GOT3 (cell line): ENCODE data around the gene SLC4A7.
"Not testable (repeated sequence)": the region's sequence is repeated elsewhere in the genome, so short reads cannot be mapped to it uniquely, and the experiment has no call there.

Source experiments
- DNase-seq: peaks from one replicate; lab custom pipeline; 2025; ENCODE audit warnings: mixed read lengths; lab: John Stamatoyannopoulos, UW

Gene SLC4A7

DNA sequence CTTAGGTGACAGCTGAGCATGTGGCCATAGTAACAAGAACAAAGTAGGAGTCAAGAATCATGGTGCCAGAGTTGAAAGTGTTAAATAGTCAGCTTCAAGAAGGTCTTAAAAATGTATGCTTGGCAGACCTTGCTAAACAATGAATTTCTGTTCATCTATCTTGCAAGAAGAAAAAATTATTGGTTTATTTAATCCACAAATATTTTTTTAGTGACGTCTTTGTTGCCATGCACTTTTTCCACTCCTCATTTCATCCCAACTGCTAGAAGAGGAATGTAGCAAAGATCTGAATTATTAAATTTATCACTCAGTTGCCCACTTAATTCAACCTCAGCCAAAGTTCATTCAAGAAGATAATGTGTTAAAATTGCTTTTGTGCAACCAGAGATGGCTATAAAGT is 3.2 kb upstream of the SLC4A7 start:
- no peak for DNase-seq

DNA sequence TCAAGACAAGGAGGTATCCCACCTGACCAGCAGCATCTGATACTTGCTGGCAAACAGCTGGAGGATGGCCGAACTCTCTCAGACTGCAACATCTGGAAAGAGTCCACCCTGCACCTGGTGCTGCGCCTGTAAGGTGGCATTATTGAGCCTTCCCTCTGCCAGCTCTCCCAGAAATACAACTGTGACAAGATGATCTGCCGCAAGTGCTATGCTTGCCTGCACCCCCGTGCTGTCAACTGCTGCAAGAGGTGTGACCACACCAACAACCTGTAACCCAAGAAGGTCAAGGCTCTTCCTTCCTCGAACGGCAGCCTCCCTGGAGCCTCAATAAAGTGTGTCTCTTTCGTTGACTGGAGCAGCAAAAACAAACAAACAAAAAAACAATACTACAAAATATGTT is 2.2 kb upstream of the SLC4A7 start:
- DNase-seq, result no peak

DNA sequence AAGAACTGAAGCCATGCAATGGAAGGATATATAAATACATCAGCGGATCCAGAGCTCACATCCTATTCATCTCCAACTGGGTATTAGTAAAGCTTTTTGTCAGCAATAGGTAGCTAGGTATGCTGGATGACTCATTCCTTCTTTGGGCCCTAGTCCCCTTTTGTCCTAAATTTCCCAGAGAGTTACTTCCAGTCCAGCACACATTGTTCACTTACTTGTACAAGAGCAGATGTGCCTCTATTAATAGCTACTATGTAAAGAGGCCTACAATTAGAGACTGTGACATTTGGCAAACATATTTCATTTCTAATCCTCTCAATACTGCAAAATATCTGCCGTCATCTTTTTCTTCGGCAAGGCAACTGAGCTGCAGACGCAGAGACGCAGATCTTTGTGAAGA is 1.7 kb upstream of the SLC4A7 start:
- DNase-seq, result no peak

- DNase-seq, result no peak
Measured at GRCh38 chr3:27483117-27484014, 818 bp downstream of the SLC4A7 start.

DNA sequence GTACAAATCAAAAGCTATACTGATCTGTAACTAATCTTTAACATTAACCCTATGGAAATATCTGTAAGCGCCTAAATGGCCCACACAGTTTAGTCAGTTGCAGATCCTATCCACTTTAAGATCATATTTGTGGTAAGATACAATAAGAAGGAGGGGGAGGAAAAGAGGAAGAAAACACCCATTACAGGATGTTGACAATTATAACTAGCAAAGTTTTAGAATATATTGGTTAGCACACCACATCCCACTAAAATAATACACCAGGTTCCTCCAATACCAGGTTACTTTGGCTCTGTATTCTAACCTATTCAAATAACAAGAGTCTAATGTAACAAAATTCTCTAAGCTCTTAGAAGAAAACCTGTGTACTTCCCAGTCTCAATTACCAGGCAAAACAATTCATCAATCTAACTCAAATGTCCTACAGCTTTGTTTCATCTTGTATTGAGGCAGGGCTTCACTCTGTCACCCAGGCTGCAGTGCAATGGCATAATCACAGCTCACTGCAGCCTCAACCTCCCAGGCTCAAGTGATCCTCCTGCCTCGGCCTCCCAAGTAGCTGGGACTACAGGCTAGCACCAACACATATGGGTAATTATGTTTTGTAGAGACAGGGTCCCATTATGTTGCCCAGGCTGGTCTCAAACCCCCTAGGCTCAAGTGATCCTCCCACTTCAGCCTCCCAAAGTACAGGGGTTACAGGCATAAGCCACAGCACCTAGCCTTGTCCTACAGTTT is 4.2 kb downstream of the SLC4A7 start:
- no peak for DNase-seq

DNA sequence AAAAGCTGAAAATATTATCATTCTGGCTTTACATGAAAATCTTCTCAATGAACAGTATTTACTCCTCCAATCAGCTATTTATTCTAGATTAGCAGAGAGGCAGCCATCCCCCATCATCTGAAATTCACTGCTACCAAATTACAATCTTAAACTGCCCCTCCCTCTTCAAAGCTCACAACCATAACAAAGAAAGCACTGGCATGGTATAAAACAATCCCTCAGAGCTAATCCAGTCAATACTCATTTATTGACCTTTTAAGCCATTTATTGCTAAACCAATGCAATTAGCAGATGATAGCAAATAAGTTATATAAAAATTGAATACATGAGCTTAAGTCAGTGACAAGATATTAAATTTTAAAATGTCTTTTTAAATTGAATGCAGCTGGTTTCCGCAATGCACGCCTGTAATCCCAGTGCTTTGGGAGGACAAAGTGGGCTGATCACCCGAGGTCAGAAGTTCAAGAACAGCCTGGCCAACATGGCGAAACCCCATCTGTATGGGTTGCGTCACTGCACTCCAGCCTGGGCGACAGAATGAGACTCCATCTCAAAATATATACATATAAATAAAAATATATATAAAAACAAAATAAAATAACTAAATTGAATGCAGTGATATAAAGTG is 12.1 kb downstream of the SLC4A7 start:
- DNase-seq, result no peak

DNA sequence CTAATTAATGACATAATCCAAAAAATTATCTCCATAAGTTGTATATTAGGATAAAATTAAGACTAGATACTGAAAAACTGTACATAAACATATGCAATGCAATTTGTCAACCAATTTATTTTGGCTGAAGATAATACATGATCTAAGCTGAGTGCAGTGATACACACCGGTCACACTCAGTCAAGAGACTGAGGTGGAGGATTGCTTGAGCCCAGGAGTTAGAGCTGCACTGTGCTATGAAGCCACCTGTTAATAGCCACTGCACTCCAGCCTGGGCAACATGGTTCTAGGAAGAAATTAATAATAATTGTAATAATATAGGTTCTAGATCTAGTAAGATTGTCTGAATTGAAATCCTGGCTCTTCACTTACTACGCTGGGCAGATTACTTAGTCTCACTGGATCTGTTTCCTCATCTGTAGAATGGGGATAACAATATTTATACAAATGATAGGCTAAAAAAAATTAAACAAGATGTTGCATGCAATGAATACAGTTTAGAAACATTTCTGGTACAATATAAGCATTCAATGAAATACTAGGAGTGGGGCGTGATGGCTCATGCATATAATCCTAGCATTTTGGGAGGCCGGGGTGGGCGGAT is 15.8 kb downstream of the SLC4A7 start:
- DNase-seq, result no peak

GRCh38 chr3:27467545-27467944 is 16.6 kb downstream of the SLC4A7 start:
- no peak for DNase-seq

DNA sequence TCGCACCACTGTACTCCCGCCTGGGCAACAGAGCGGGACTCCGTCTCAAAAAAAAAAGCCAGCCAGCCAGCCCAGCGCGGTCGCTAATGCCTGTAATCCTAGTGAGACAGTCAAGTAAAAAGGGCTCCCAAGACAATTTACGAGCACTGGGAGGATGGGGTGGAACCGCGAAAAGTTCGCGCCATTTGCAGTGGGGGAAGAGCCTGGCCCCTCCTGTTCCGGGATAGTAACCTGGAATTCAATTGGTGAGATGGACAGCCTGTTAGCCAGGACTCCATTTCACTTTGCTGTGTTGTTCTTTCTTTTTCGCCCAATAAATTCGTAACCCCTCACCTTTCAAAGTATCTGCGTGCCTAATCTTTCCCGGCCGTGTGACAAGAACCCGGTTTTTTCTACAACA is 19.5 kb downstream of the SLC4A7 start:
- DNase-seq, result no peak

DNA sequence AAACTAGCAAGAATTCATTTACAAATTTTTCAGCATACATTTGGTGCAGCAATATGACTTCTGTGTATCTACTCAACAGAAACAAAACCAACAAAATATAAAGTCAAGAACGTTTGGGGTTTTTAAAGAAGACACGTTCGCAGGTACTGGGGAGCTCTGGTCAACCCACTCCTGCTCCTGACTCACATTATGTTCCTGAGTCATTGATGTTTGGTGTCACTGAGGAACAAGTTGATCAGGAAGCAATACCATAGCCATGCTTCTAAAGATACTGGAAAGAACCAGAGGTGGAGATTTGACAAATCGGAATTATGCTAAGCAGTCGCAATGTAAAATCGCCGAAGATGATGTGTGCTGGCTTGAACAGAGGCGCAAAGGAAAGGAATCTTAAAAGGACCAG is 22.0 kb downstream of the SLC4A7 start:
- no peak for DNase-seq

DNA sequence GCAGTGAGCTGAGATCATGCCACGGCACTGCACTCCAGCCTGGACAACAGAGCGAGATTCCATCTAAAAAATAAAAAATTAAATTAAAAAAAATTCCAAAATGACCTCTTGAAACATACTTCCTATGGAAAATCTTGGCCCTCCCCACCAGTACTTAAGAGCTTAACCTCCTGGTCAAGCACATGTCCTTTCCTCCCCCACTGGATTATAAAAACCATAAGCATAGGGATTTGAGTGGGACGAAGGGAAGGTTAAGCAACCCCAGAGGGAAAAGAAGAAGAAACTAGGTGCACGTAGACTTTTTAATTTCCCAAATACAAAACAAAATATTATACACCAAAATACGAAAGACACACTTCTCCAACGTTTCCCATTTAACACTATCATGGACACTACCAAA is 25.3 kb downstream of the SLC4A7 start:
- no peak for DNase-seq

DNA sequence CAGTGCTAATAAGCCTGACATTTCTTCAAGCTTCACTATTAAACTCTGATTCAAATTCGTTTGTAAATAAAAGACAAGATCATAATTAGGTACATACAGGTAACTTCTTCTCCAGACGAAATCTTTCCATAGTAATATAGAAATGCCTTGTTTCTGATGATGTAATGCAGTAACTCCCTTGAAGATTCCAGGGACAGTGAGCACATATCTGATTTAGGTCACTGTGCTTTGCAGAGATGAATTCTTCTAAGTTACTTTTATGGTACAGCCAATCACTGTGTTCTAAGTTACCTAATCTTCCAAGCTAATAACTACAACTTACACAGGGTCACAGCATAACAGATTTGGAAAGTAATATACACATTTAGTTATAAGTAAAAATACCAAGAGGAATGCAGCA is 27.6 kb downstream of the SLC4A7 start:
- no peak for DNase-seq

- no peak for DNase-seq
Measured at GRCh38 chr3:27454914-27455313, 29.3 kb downstream of the SLC4A7 start.

GRCh38 chr3:27454461-27454860 is 29.7 kb downstream of the SLC4A7 start:
- DNase-seq, result no peak

DNA sequence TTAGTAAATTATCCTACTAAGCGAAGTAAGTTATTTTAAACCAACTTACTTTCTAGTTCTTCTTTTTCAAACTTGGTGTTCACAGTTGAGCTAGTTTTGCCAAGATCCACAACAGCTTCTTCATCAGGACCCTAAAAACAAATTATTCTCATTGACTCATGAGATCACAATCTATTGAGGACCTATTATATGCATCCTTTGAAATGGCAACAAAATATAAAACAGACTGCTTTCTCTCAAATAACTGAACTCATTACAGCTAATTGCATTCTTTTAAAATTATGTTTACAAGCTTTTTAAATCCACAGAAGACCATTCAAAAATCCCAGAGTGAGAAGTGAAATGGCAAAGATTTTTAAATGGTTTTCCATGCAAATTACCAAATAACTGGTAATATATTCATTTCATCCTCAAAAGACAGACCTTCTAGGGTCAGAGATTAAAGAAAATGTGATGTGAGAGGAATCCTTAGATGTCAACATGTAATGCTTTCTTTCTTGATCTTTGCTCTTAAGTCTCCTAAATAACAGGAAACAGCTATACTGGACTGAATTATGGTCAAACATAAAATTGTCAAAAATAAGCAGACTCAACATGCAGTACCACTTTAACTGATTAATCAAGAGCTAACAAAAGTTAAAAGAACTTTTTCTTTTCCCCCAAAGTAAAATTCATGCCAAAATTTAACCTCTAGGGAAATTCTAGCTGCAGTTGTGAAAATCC is 31.7 kb downstream of the SLC4A7 start:
- DNase-seq, result no peak

DNA sequence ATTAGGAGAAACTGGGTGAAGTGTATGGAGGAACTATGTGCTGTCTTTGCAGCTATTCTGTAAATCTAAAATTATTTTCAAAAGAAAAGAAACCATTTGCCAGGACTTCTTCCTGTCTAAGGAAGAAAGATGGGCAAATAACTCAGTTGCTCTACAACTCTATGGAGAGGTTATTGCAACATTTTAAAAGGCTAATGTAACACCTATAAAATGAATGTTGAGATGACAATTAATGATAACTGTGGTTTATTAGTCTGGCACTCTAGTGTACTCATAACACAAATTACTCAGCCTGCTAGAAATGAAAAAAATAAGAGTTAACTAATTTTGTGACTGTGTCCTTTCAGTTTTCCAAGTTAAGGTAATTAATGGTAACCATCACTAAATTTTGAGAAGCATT is 32.3 kb downstream of the SLC4A7 start:
- no peak for DNase-seq

DNA sequence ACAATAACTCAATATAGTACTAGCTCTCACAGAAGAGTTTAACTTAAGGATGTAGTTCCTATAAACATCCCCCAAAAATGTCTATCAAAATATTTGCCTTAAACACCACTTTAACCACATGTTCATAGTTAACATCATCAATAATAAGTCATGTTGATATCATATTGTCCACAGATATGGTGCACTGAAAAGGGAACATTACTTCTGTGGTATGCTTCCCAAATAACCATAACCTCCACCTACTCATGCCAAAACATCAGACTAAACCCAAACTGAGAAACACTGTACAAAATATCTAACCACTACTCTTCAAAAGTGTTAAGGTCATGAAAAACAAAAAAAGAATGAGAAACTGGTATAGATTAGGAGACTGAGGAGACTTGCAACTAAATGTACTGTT is 32.9 kb downstream of the SLC4A7 start:
- no peak for DNase-seq

- no peak for DNase-seq
Measured at GRCh38 chr3:27449530-27450150, 34.5 kb downstream of the SLC4A7 start.

DNA sequence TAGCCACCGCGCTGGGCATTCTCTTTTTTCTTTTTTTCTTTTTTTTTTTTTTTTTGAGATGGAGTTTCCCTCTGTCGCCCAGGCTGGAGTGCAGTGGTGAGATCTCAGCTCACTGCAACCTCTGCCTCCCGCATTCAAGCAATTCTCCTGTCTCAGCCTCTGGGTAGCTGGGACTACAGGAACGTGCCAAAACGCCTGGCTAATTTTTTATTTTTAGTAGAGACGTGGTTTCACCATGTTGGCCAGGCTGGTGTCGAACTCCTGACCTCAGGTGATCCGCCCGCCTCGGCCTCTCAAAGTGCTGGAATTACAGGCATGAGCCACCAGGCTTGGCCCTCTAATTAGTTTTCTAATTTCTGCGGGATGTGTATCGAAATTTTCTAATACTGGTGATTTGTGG is 41.2 kb downstream of the SLC4A7 start:
- not testable (repeated sequence) for DNase-seq

GRCh38 chr3:27438352-27438751 is 45.8 kb downstream of the SLC4A7 start:
- not testable (repeated sequence) for DNase-seq

- no peak for DNase-seq
Measured at GRCh38 chr3:27431116-27431515, 53.1 kb downstream of the SLC4A7 start.
